ENCODE data around the gene EPS8. TPM values are rescaled to one million over a fixed set of nuclear protein-coding genes. Genes with fewer than 3 reads are reported as not detected.

Gene EPS8
- total RNA-seq, 1 donor from 2014 or later: 31.7 TPM

DNA sequence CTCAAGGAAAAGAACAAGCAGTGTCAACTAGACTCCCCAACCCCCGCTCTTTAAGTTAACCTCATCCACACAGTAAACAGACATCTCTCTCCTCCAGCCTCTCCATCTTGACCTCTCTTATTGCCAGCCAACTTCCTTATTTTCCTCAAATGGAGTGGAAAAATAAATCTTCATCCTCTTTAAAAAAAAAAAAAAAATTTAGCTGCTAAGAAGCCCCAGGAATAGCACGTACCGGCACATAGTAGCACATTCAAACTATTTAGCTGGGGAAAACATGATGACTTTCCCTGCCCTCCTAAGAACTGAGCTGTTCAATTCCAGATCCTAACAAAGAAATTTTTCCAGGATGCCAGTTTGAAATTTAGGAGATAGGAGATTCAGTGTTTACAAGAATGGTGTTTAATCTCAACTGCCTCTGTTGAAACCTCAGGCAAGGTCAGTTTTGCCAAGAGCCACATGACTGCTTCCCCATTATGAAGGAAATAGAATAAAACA lies 90.8 kb downstream of the EPS8 start:
- H3K27ac Mint-ChIP-seq: no peak overlapping the region
- no peaks in the 10 kb centered on the region for H3K27me3 Mint-ChIP-seq

DNA sequence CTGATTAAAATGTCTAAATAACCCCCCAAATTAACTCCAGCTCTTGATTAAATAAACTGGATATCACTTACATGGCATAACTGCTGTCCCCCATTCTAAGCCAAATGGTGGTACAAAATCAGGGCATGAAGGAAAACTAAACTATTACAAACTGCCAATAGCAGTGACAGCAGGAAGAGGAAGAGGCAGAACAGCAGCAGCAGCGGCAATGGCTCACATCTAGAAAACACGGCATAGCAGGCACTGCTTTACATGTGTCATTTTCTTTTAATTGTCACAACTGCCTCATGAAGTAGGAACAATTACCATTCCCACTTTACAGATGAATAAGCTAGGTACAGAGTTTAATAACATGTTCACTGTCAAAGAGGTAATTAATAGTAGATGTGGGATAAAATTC lies 92.0 kb downstream of the EPS8 start:
- H3K27ac Mint-ChIP-seq: no peak overlapping the region
- peaks cover 8% of the 10 kb centered on the region for H3K4me1 Mint-ChIP-seq (ENCODE audit: unreplicated experiment)
- DNase-seq (ENCODE audit: extremely low spot score, unreplicated experiment): no peak
- H3K27me3 Mint-ChIP-seq: no peaks in the 10 kb centered on the region
- H3K36me3 Mint-ChIP-seq: peaks cover 10% of the 10 kb centered on the region
- no peak overlapping the region for H3K4me3 Mint-ChIP-seq
- no peak for TF ChIP-seq CTCF (conservative IDR thresholded peaks at IDR 0.05)
- H3K9me3 Mint-ChIP-seq: no peaks in the 10 kb centered on the region

More for the DNA sequence above, 90.8 kb downstream of the EPS8 start:
- peaks cover 13% of the 10 kb centered on the region for H3K36me3 Mint-ChIP-seq
- no peaks in the 10 kb centered on the region for H3K9me3 Mint-ChIP-seq
- no peak overlapping the region for H3K4me3 Mint-ChIP-seq
- TF ChIP-seq CTCF (conservative IDR thresholded peaks at IDR 0.05): no peak
- no peak for DNase-seq (ENCODE audit: extremely low spot score, unreplicated experiment)
- peaks cover 10% of the 10 kb centered on the region for H3K4me1 Mint-ChIP-seq (ENCODE audit: unreplicated experiment)

GRCh38 chr12:15693228-15693911 lies 95.8 kb downstream of the EPS8 start:
- Mint-ChIP-seq H3K36me3 (peaks cover 15% of the 10 kb centered on the region), H3K9me3 (no peaks in the 10 kb centered on the region), H3K27ac (no peak overlapping the region), H3K4me3 (no peak overlapping the region), H3K27me3 (no peaks in the 10 kb centered on the region), H3K4me1 (ENCODE audit: unreplicated experiment) (no peaks in the 10 kb centered on the region)
- DNase-seq (ENCODE audit: extremely low spot score, unreplicated experiment): no peak
- no peak for TF ChIP-seq CTCF (conservative IDR thresholded peaks at IDR 0.05)

GRCh38 chr12:15691388-15691787 lies 97.8 kb downstream of the EPS8 start:
- Mint-ChIP-seq H3K9me3 (no peaks in the 10 kb centered on the region), H3K36me3 (peaks cover 8% of the 10 kb centered on the region), H3K4me3 (no peak overlapping the region), H3K27ac (no peak overlapping the region), H3K4me1 (ENCODE audit: unreplicated experiment) (no peaks in the 10 kb centered on the region), H3K27me3 (no peaks in the 10 kb centered on the region)
- DNase-seq (ENCODE audit: extremely low spot score, unreplicated experiment): no peak
- no peak for TF ChIP-seq CTCF (conservative IDR thresholded peaks at IDR 0.05)

GRCh38 chr12:15690320-15690719 lies 98.9 kb downstream of the EPS8 start:
- Mint-ChIP-seq H3K4me1 (ENCODE audit: unreplicated experiment) (peaks cover under 1% of the 10 kb centered on the region), H3K27ac (no peak overlapping the region), H3K9me3 (no peaks in the 10 kb centered on the region), H3K36me3 (peaks cover 8% of the 10 kb centered on the region), H3K27me3 (no peaks in the 10 kb centered on the region), H3K4me3 (no peak overlapping the region)
- no peak for TF ChIP-seq CTCF (conservative IDR thresholded peaks at IDR 0.05)
- DNase-seq (ENCODE audit: extremely low spot score, unreplicated experiment): no peak

Data from type B pancreatic cell (in vitro differentiated cells).